Activated naive CD4-positive, alpha-beta T cell treated with anti-CD3 and anti-CD28 coated beads for 36 hours (primary cell): ENCODE data around the gene MAP3K14. TPM values are rescaled to one million over a fixed set of nuclear protein-coding genes. Genes with fewer than 3 reads are reported as not detected.
"Not testable (repeated sequence)": the region's sequence is repeated elsewhere in the genome, so short reads cannot be mapped to it uniquely, and the experiment has no call there.

Experiments
- CTCF ChIA-PET: fragments of 350-600 bp; sonication (Branson Sonifier 250); formaldehyde crosslinking; loops from one replicate; lab custom pipeline; 2021; ENCODE audit warnings: antibody characterized with exemption; lab: Charles Lee
- DNase-seq: peaks from one replicate; pipeline ENCODE4 v3.0.0-alpha.2; 2020
- H3K27ac Mint-ChIP-seq: one replicate; pipeline ENCODE4 v1.8.0; 2021; ENCODE audit warnings: mild to moderate bottlenecking, mixed read lengths
- H3K27me3 Mint-ChIP-seq: one replicate; pipeline ENCODE4 v1.8.0; 2021; ENCODE audit warnings: low read depth, mixed read lengths
- H3K36me3 Mint-ChIP-seq: one replicate; pipeline ENCODE4 v1.8.0; 2021; ENCODE audit warnings: low read depth, mixed read lengths
- H3K4me1 Mint-ChIP-seq: one replicate; pipeline ENCODE4 v1.8.0; 2021; ENCODE audit warnings: low read depth, mixed read lengths
- H3K4me3 Mint-ChIP-seq: one replicate; pipeline ENCODE4 v1.8.0; 2021; ENCODE audit warnings: mild to moderate bottlenecking, moderate library complexity, mixed read lengths
- H3K9me3 Mint-ChIP-seq: one replicate; pipeline ENCODE4 v1.8.0; 2021; ENCODE audit warnings: mixed read lengths
- intact Hi-C: fragments of 100-400 bp; cut with micrococcal nuclease; formaldehyde crosslinking; loops from one replicate; pipeline ENCODE4 v1.15.1; 2023
- total RNA-seq, 2 experiments: library from RNA; stranded (reverse); gene quantifications; one replicate each; pipeline ENCODE4 v1.2.3, GENCODE V29; 2021

Gene MAP3K14
- total RNA-seq, 2 experiments from 2014 or later = 45.5 to 52.0 TPM

DNA sequence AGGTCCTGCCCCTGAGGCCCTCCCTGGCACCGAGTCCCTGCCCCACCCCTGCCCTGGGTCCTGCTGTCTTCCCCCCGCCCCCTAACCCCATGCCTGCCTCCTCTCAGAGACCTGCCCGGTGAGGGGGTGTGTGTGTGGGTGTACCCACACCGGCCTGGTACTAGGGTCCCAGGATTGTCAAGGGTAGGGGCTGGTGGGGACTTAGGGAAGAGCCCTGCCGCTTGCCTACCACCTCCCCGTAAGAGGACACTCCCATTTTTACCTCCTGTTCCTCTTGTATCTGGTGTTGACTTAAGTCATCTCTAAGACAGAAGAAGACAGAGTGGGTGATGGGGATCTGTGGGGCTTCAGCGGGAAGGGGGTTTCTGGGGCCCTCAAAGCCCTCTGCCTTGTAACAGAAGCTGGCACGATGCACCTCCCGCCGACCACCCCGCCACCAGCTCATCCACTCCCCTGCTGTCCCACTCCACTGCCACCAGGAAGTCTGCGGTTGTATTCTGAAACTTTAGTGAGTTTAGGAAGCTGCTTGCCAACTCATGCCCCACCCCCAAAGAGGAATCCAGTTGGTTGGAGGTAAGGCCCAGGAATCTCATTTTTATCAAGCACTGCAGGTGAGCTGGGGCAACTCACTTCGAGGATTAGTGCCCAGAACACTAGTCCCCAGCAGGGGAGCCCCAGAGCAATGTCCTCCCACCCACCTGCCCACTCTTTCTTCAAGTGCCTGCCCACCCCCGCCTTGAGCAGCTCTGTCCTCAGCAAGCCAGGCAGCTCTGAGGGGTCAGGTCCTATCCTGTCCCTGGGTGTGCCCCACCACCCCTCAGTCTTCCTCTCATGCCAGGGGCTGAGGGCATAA is 60.5 kb downstream of the MAP3K14 start:
- Mint-ChIP-seq H3K27ac (no peak overlapping the region), H3K9me3 (no peaks in the 10 kb centered on the region), H3K4me3 (no peak overlapping the region), H3K4me1 (peaks cover 51% of the 10 kb centered on the region), H3K27me3 (no peaks in the 10 kb centered on the region), H3K36me3 (peaks cover 2% of the 10 kb centered on the region)
- intact Hi-C loops = no loop called here
- DNase-seq = no peak
- CTCF ChIA-PET = interaction anchor here (1.2 to 4.1 kb wide), 7 partner anchors 9 to 138 kb away, joined by 3 to 27 read pairs (median 5); no protein-coding TSS in a partner anchor

DNA sequence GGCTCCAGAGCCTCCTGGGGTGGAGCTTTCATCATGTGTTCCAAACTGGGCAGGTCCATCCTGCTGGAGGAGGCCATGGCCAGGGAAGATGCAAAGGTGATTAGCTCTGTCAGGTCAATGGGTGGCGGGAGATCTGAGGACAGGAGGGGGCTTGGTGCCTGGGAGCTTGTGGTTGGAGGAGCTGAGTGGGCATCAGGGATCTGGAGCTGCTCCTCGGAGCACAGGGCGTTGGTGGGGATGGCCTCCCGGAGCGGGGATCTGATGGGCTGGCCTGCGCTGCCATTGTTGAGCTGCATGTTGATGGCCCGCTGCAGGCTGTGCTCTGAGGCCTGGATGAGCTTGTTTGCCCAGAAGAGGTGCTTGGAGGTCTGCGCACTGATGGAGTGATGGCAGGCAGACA is 61.5 kb downstream of the MAP3K14 start:
- DNase-seq = no peak
- CTCF ChIA-PET = interaction anchor here (1.2 to 2.4 kb wide), 6 partner anchors 8 to 139 kb away, joined by 3 to 14 read pairs (median 4); no protein-coding TSS in a partner anchor
- Mint-ChIP-seq H3K4me1 (peaks cover 56% of the 10 kb centered on the region), H3K9me3 (no peaks in the 10 kb centered on the region), H3K27me3 (no peaks in the 10 kb centered on the region), H3K27ac (no peak overlapping the region), H3K4me3 (no peak overlapping the region), H3K36me3 (peaks cover 5% of the 10 kb centered on the region)
- intact Hi-C loops = no loop called here

DNA sequence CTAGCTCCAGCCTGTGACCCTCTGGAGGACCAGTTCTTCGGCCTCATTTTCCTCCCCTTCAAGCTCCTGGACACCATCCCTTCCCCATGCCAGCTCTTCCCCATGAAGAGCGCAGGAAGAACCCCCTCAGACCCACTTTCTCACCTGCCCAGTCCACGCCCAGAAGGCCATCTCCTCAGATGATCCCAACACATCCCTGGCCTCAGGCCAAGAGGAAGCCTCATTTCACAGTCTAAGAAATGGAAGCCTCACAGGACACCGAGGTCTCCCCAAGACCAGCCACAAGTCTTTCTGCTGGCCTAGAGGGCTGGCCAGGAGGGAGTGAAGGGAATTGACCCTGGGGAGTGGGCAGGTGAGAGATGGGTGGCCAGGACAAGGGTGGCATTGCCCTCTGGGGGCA is 62.9 kb downstream of the MAP3K14 start:
- no peak overlapping the region for H3K4me3 Mint-ChIP-seq
- CTCF ChIA-PET = interaction anchor here (0.6 to 2.4 kb wide), 3 partner anchors 18 to 34 kb away, joined by 3 to 14 read pairs (median 3); no protein-coding TSS in a partner anchor

DNA sequence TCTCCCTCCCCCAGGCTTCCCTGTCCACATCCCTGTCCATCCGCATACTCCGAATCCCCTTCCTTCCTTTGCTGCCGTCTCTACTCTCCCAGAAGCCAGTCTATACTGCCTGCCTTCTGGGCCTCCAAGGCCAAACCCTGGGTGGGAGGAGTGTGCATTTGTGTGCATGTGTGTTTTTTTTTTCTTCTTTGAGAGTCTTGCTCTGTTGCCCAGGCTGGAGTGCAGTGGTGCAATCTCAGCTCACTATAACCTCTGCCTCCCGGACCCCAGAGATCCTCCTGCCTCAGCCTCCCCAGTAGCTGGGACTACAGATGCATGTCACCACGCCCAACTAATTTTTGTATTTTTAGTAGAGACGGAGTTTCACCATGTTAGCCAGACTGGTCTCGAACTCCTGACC is 63.6 kb downstream of the MAP3K14 start:
- peak; percentile 3 for DNase-seq
- H3K27me3 Mint-ChIP-seq, intact Hi-C loops, H3K4me3 Mint-ChIP-seq, H3K9me3 Mint-ChIP-seq: not testable (repeated sequence)
- Mint-ChIP-seq H3K4me1 (peaks cover 72% of the 10 kb centered on the region), H3K27ac (peak overlapping the region; percentile 82), H3K36me3 (peaks cover 14% of the 10 kb centered on the region)
- CTCF ChIA-PET = interaction anchor here (0.8 to 1.0 kb wide), 2 partner anchors 18 to 33 kb away, joined by 3 read pairs; no protein-coding TSS in a partner anchor

More for the DNA sequence above, 62.9 kb downstream of the MAP3K14 start:
- intact Hi-C loops = no loop called here
- no peak overlapping the region for H3K27ac Mint-ChIP-seq
- no peaks in the 10 kb centered on the region for H3K27me3 Mint-ChIP-seq
- H3K36me3 Mint-ChIP-seq = peaks cover 14% of the 10 kb centered on the region
- no peaks in the 10 kb centered on the region for H3K9me3 Mint-ChIP-seq
- no peak for DNase-seq
- H3K4me1 Mint-ChIP-seq = peaks cover 68% of the 10 kb centered on the region

GRCh38 chr17:45251931-45252330 is 64.9 kb downstream of the MAP3K14 start:
- Mint-ChIP-seq H3K4me3 (no peak overlapping the region), H3K27me3 (no peaks in the 10 kb centered on the region), H3K27ac (peak overlapping the region; percentile 25), H3K4me1 (peaks cover 69% of the 10 kb centered on the region), H3K36me3 (peaks cover 15% of the 10 kb centered on the region), H3K9me3 (no peaks in the 10 kb centered on the region)
- no peak for DNase-seq
- CTCF ChIA-PET = interaction anchor here (1.3 kb wide), 1 partner anchor 16 kb away, joined by 3 read pairs; no protein-coding TSS in a partner anchor
- intact Hi-C loops = no loop called here

DNA sequence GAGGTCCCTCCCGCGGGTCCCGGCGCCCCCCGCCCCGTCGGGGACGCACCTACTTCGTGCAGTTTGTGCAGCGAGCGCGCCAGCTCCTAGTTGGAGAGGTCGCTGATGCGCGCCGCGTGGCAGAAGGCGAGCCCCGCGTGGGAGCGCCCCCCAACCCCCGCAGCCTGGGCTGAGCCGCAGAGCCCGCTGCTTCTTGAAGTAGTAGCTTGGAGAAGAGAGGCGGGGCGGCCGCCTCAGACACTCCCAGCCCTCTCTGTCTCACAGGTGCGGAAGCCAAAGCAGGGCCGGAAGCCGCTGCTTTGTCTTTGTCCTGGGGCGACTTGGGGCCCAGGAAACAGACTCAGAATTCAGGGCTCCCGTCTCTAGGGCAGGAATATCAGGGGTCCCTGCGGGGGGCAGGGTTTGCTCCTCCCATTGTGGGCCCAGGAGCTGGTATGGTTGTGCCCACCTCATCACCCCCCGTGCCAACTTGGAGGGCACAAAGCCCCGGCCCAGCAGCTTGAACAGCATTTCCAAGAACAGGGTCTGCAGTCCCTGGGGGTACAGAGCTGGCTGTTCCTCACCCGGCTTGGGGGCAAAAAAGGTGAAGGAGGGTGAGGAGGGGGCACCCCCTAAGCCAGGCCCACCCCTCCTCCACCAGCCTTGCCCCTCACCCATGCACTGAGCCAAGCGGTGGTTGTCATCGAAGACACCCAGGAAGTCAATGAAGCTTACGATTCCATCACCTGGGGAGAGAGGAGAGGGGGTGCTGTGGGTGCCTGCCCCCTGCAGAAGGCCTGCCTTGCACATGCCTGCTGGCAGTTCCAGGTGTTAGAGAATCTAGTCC is 68.5 kb downstream of the MAP3K14 start:
- CTCF ChIA-PET = interaction anchor here (0.7 to 5.6 kb wide), 16 partner anchors 8 to 139 kb away, joined by 3 to 35 read pairs (median 4); partner anchors contain the start of gene ACBD4
- Mint-ChIP-seq H3K27me3 (no peaks in the 10 kb centered on the region), H3K9me3 (no peaks in the 10 kb centered on the region), H3K27ac (peak overlapping the region; percentile 95), H3K36me3 (peaks cover 25% of the 10 kb centered on the region), H3K4me3 (peak overlapping the region; percentile 81), H3K4me1 (peaks cover 59% of the 10 kb centered on the region)
- DNase-seq = peak; percentile 87
- intact Hi-C loops = no loop called here

- intact Hi-C loops = loop anchor here (1.0 kb wide), 7 partner anchors 12 to 99 kb away; partner anchors contain the start of genes HEXIM1, HEXIM2 and SPATA32
- peaks cover 27% of the 10 kb centered on the region for H3K36me3 Mint-ChIP-seq
- H3K4me3 Mint-ChIP-seq = peak overlapping the region; percentile 81
- no peaks in the 10 kb centered on the region for H3K27me3 Mint-ChIP-seq
- H3K4me1 Mint-ChIP-seq = peaks cover 54% of the 10 kb centered on the region
- CTCF ChIA-PET = interaction anchor here (0.9 to 5.6 kb wide), 15 partner anchors 8 to 181 kb away, joined by 3 to 35 read pairs (median 4); partner anchors contain the start of gene ACBD4
- DNase-seq = peak; percentile 99
- H3K27ac Mint-ChIP-seq = peak overlapping the region; percentile 86
- H3K9me3 Mint-ChIP-seq = no peaks in the 10 kb centered on the region
Observed at GRCh38 chr17:45247429-45248131, 69.2 kb downstream of the MAP3K14 start.

- Mint-ChIP-seq H3K4me3 (peak overlapping the region; percentile 81), H3K4me1 (peaks cover 48% of the 10 kb centered on the region), H3K36me3 (peaks cover 28% of the 10 kb centered on the region), H3K9me3 (no peaks in the 10 kb centered on the region), H3K27me3 (no peaks in the 10 kb centered on the region), H3K27ac (peak overlapping the region; percentile 86)
- intact Hi-C loops = loop anchor here (1.0 kb wide), 7 partner anchors 12 to 99 kb away; partner anchors contain the start of genes HEXIM1, HEXIM2 and SPATA32
- peak; percentile 78 for DNase-seq
- CTCF ChIA-PET = interaction anchor here (0.6 to 5.6 kb wide), 12 partner anchors 9 to 182 kb away, joined by 3 to 35 read pairs (median 4); no protein-coding TSS in a partner anchor
Observed at GRCh38 chr17:45246861-45247428, 69.9 kb downstream of the MAP3K14 start.

GRCh38 chr17:45246338-45246737 is 70.5 kb downstream of the MAP3K14 start:
- Mint-ChIP-seq H3K27me3 (no peaks in the 10 kb centered on the region), H3K36me3 (peaks cover 28% of the 10 kb centered on the region), H3K27ac (peak overlapping the region; percentile 86), H3K9me3 (no peaks in the 10 kb centered on the region), H3K4me3 (peak overlapping the region; percentile 81), H3K4me1 (peaks cover 44% of the 10 kb centered on the region)
- intact Hi-C loops = no loop called here
- DNase-seq = no peak
- CTCF ChIA-PET = interaction anchor here (0.6 to 5.6 kb wide), 7 partner anchors 10 to 65 kb away, joined by 3 to 35 read pairs (median 7); no protein-coding TSS in a partner anchor

DNA sequence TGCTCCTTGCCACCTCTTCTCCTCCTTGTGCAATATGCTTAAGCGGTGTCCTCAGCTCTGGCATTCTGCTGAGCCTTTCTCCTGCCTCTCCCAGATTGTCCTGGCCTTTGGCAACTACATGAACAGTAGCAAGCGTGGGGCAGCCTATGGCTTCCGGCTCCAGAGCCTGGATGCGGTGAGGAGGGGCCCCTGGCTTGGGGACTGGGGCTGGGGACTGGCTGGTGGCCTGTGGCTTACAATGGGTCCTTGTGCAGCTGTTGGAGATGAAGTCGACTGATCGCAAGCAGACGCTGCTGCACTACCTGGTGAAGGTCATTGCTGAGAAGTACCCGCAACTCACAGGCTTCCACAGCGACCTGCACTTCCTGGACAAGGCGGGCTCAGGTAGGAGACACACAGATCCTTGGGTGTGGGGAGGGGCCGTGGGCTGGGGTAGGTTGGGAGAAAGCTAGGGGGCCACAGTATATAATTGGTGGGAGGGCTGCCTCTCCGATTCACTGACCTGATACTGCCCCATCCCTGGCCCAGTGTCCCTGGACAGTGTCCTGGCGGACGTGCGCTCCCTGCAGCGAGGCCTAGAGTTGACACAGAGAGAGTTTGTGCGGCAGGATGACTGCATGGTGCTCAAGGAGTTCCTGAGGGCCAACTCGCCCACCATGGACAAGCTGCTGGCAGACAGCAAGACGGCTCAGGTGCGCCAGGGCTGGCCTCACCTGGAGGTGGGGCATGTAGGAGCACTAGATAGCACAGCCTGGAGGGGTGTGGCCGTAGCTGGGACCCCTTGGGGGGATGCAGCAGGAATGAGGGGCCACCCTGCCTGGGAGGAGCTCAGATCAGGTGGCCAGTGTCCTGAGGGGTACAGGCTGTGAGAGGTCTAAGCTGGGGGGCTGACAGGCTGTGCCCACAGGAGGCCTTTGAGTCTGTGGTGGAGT is 71.8 kb downstream of the MAP3K14 start:
- Mint-ChIP-seq H3K27me3 (no peaks in the 10 kb centered on the region), H3K27ac (peak overlapping the region; percentile 54), H3K36me3 (peaks cover 28% of the 10 kb centered on the region), H3K4me3 (peak overlapping the region; percentile 34), H3K4me1 (peaks cover 32% of the 10 kb centered on the region), H3K9me3 (no peaks in the 10 kb centered on the region)
- CTCF ChIA-PET = interaction anchor here (1.3 to 5.6 kb wide), 3 partner anchors 8 to 25 kb away, joined by 3 to 35 read pairs (median 34); no protein-coding TSS in a partner anchor
- intact Hi-C loops = no loop called here
- DNase-seq = no peak
